ENCODE results near the gene DAZL.
A peak's percentile ranks its signal among the peaks of the same experiment; 100 is the strongest.

DAZL gene

GRCh38 chr3:16546186-16547010 lies 58.8 kb downstream of the DAZL start:
- no peak for TF ChIP-seq CTCF (conservative IDR thresholded peaks at IDR 0.05; ENCODE audit: low read depth, low read length)
- DNase-seq (ENCODE audit: low read depth): peak; percentile 43
- H3K4me3 ChIP-seq (ENCODE audit: low read depth, low read length): no peak overlapping the region

GRCh38 chr3:16545413-16546185 lies 59.6 kb downstream of the DAZL start:
- DNase-seq (ENCODE audit: low read depth): no peak
- H3K4me3 ChIP-seq (ENCODE audit: low read depth, low read length): no peak overlapping the region
- TF ChIP-seq CTCF (conservative IDR thresholded peaks at IDR 0.05; ENCODE audit: low read depth, low read length): no peak

GRCh38 chr3:16543242-16543864 lies 61.9 kb downstream of the DAZL start:
- no peak for TF ChIP-seq CTCF (conservative IDR thresholded peaks at IDR 0.05; ENCODE audit: low read depth, low read length)
- H3K4me3 ChIP-seq (ENCODE audit: low read depth, low read length): no peak overlapping the region
- no peak for DNase-seq (ENCODE audit: low read depth)

GRCh38 chr3:16538507-16538906 lies 66.7 kb downstream of the DAZL start:
- DNase-seq (ENCODE audit: low read depth): no peak
- H3K4me3 ChIP-seq (ENCODE audit: low read depth, low read length): no peak overlapping the region
- no peak for TF ChIP-seq CTCF (conservative IDR thresholded peaks at IDR 0.05; ENCODE audit: low read depth, low read length)

GRCh38 chr3:16536996-16537395 lies 68.2 kb downstream of the DAZL start:
- H3K4me3 ChIP-seq (ENCODE audit: low read depth, low read length): no peak overlapping the region
- peak; percentile 27 for DNase-seq (ENCODE audit: low read depth)
- TF ChIP-seq CTCF (conservative IDR thresholded peaks at IDR 0.05; ENCODE audit: low read depth, low read length): no peak
